ENCODE data around the gene ZSCAN25.
"Not testable (repeated sequence)": the region's sequence is repeated elsewhere in the genome, so short reads cannot be mapped to it uniquely, and the experiment has no call there.

The ZSCAN25 gene

GRCh38 chr7:99628471-99629465 lies 12.0 kb downstream of the ZSCAN25 start:
- no peak overlapping the region for H3K27ac ChIP-seq
- no peak for TF ChIP-seq CTCF (IDR thresholded peaks at IDR 0.05)
- H3K4me3 ChIP-seq = no peak overlapping the region
- no peak for DNase-seq (ENCODE audit: low spot score)

GRCh38 chr7:99629643-99630042 lies 12.9 kb downstream of the ZSCAN25 start:
- Histone ChIP-seq H3K27ac (no peak overlapping the region), H3K4me3 (no peak overlapping the region)
- no peak for TF ChIP-seq CTCF (IDR thresholded peaks at IDR 0.05)
- DNase-seq (ENCODE audit: low spot score) = no peak

- Histone ChIP-seq H3K4me3 (no peak overlapping the region), H3K27ac (no peak overlapping the region)
- no peak for DNase-seq (ENCODE audit: low spot score)
- no peak for TF ChIP-seq CTCF (IDR thresholded peaks at IDR 0.05)
These were observed 14.8 kb downstream of the ZSCAN25 start for GRCh38 chr7:99631295-99632109.

- H3K27ac ChIP-seq; DNase-seq (ENCODE audit: low spot score); H3K4me3 ChIP-seq: not testable (repeated sequence)
These were observed 20.7 kb downstream of the ZSCAN25 start for GRCh38 chr7:99637414-99637813.

- H3K4me3 ChIP-seq = no peak overlapping the region
- no peak for DNase-seq (ENCODE audit: low spot score)
- no peak for TF ChIP-seq CTCF (IDR thresholded peaks at IDR 0.05)
- no peak overlapping the region for H3K27ac ChIP-seq
These were observed 22.0 kb downstream of the ZSCAN25 start for GRCh38 chr7:99638731-99639130.

- Histone ChIP-seq H3K27ac (no peak overlapping the region), H3K4me3 (no peak overlapping the region)
- TF ChIP-seq CTCF (IDR thresholded peaks at IDR 0.05) = no peak
- DNase-seq (ENCODE audit: low spot score) = no peak
These were observed 22.5 kb downstream of the ZSCAN25 start for GRCh38 chr7:99639267-99639666.

- no peak for TF ChIP-seq CTCF (IDR thresholded peaks at IDR 0.05)
- H3K4me3 ChIP-seq = no peak overlapping the region
- no peak for DNase-seq (ENCODE audit: low spot score)
- no peak overlapping the region for H3K27ac ChIP-seq
These were observed 25.3 kb downstream of the ZSCAN25 start for GRCh38 chr7:99642027-99642426.
